Measurements from ENCODE around the gene ZNF587. TPM values are rescaled to one million over a fixed set of nuclear protein-coding genes. Genes with fewer than 3 reads are reported as not detected.
"Not testable (repeated sequence)": the region's sequence is repeated elsewhere in the genome, so short reads cannot be mapped to it uniquely, and the experiment has no call there.

ZNF587 gene
- total RNA-seq, 1 donor from 2014 or later, result 34.5 TPM

DNA sequence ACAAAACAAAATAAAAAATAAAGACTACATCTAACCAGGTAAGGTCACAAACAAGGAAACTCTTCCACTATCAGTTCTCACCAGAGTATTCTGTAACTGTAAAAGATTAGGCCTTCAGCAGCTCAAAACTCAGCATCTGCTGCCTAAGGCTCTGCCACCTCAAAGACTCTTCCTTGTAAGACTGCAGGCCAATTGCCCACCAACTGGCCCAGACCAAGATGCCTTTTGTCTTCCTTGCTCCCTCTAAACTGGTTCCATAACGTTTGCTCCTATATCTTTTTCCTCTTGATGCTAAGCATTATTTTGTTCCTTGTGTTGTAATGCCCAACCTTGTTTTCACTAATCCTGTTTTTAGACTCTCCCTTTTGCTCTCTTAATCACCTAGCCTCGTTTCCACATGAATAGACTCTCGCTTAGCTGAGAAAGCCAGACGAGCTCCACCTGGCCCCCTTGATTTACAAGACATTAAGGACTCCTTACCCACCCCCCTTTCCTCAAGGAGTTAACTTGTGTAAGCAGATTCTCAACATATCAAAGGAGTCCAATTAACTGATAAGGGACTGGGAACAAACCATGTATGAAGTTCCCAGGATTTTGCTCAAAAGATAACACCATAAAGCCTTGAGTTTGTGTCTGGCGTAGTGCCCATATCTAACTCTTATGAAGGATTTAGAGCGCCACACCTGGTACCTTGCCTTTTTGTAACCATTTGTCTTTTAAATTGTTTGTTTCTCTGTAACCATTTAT is 37.7 kb downstream of the ZNF587 start:
- no peak for DNase-seq

DNA sequence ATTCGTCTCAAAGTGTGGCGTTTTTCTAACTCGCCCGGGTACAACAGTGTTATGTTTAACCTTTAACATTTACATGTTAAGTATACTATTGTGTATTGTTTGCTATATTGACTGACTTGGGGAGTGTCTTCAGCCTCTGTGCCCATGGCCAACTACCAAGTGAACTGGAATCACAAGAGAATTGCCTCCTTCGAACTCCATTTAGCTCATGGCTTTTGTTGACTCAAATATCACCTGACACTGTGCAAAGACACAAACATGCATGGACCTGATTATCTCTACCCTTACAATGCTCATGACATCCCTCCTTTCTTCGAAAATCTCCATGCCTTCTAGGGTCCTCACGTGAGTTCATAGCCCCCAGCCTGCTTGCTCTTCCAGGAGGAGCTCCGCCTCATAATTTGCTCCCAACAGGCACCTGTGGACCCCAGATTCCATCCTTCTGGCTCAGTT is 38.5 kb downstream of the ZNF587 start:
- no peak for DNase-seq

DNA sequence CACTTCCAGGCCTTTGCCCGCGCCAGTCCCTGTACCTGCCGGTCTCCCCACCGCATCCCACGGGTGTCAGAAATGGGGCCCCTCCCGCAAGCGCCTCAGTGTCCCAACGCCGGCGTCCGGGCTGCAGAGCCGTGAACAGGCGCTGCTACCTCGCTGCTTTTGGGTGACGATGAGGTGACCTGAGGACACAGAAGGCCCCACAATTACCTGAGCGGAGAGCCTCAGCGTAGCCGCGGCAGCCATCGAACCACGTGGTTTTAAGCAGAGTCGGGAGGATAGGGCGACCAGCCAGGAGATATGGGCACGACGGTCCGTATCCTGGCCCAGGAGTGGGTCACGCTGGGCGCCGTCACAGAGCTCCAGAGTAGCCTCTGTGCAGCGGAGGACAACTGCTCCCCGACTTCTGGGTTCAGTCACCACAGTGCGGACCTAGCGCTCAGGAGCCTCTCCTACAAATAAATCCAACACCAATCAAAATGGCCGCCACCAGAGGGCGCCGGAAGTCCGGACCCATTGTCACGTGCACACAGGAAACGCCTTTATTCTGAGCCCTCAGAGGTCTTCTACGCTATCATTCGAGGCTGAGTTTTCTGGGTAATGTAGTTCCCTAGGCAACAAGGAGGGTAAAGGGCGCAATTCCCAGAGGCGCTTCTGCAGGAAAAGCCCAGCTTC is 39.0 kb downstream of the ZNF587 start, which contains the start of gene ZNF814:
Gene ZNF814 (minus strand): TSS at position 478 of the 672 bp plus-strand sequence. CDS start 235 bp downstream, at position 243.
- peak; percentile 83 for DNase-seq

DNA sequence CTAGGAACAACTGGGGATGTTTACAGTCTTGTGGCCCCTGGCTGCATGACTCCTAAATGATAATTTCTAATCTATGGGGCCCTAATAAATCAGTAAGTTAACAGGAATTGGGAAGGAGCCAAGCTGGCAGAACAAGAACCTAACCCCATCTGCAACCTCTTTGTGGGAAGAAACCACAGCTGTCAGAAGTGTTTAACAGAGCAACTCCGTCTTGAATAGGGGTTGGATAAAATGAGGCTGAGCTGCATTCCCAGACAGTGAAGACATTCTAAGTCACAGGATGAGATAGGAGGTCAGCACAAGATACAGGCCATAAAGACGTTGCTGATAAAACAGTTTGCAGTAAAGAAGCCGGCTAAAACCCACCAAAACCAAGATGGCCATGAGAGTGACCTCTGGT is 41.0 kb downstream of the ZNF587 start:
- not testable (repeated sequence) for DNase-seq

DNA sequence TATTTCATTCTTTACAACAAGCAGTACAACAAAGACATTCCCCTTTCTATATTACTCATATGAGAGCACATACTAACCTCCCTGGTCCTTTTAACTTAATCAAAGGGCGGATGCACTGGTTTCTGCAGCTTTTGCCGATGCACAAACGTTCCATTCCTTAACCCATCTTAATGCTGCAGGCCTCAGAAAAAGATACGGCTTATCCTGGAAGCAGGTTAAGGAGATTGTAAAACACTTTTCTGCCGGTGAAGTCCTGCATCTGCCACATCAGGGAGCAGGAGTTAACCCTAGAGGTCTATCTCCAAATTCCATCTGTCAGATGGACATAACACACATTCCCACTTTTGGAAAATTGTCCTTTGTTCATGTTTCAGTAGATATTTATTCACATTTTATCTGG is 50.7 kb downstream of the ZNF587 start:
- DNase-seq, result no peak

DNA sequence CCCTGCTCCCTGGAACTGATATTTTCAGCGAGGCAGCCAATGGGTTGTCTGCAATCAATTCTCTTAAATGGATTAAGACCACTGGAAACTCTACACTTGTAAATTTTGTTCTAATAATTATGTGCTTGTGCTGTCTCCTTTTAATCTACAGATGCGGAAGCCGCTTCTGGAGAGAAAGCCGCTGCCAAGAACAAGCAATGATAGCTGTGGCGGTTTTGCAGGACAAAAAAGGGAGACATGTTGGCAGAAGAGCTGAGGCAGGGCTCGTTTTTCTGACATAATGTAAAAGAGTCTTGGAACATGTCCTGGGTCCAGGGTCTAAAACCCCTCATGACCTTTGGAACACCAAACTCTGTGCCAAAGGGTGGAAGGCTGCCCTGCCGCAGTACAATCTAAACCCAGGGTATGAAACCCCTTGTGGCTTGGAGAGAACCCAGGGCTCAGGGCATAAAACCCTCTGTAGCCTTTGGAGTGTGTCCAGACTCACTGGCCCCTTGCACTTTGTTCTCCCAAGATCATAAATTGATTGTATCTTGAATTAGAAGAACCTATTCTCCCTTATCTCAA is 54.0 kb downstream of the ZNF587 start:
- no peak for DNase-seq

DNA sequence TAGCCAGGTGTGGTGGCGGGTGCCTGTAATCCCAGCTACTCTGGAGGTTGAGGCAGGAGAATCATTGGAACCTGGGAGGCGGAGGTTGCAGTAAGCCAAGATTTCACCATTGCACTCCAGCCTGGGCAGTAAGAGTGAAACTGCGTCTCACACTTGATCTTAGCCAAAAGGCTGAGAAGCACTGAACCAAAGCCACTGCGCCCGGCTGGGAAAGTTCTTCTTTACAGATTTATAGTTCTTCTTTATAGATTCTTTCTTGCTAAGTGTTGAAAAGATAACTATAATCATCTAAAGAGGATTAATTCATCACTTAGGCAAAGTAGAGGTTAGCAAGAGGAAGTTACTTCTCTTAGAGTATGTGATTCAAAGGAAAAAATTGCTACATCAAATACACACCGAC is 55.6 kb downstream of the ZNF587 start:
- DNase-seq, result no peak

DNA sequence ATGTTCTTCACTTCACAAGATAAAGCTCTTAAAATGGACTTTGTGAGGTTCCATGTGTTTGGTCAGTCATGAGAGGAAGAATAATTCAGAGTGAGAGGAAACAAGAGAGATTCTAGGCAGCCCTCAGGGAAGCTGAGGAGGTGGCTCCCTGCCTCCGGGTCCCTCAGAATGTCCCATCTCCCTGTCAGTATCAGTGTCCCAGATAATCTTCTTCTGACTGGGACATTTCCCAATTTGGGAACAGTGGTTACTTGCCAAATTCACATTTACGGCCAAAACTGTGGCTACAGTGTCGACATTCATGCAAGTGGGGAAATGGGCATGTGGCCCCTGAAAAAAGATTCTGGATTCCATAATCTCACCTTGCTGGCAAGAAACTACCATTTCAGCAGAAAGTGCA is 57.7 kb downstream of the ZNF587 start:
- no peak for DNase-seq

DNA sequence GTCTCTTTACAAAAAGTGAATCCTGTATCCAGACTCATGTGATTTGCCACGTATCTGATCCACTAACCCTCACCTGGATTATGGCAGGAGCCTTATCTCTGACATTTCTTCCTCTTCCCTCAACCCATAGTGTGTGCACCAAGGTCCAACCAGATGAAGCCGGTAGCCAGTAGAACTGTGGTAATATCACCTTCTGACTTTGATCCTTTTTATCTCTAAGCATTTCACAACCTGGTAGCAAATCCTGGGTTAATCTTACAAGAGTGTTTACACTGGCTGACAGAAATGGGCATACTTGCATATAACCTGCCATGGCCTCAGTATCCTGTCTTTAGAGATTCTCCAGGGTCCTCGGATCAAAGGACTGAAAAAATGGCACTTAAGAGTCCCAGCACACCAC is 64.9 kb downstream of the ZNF587 start:
- DNase-seq, result no peak

Other genes starting within 250 kb of the ZNF587 start
- gene ZNF530, start 250.0 kb upstream of the ZNF587 start, total RNA-seq, result 3.6 TPM
- gene ZNF134, start 235.6 kb upstream of the ZNF587 start, total RNA-seq, result 41.0 TPM
- 34.9 TPM for gene ZNF211, start 216.7 kb upstream of the ZNF587 start, total RNA-seq
- gene ZSCAN4, start 180.9 kb upstream of the ZNF587 start, total RNA-seq, result not detected
- gene ZNF551, start 167.9 kb upstream of the ZNF587 start, total RNA-seq, result 30.1 TPM
- 42.7 TPM for gene ZNF154, start 140.7 kb upstream of the ZNF587 start, total RNA-seq
- 36.2 TPM for gene ZNF671, start 122.2 kb upstream of the ZNF587 start, total RNA-seq
- gene ZNF776, start 103.0 kb upstream of the ZNF587 start, total RNA-seq, result 51.6 TPM
- 69.7 TPM for gene ZNF586, start 80.2 kb upstream of the ZNF587 start, total RNA-seq
- 9.7 TPM for gene ZNF552, start 34.9 kb upstream of the ZNF587 start, total RNA-seq
- gene ZNF587B, start 19.6 kb upstream of the ZNF587 start, total RNA-seq, result 20.9 TPM
- 32.8 TPM for gene ZNF814, start 39.2 kb downstream of the ZNF587 start, total RNA-seq
- 39.3 TPM for gene ZNF417, start 66.7 kb downstream of the ZNF587 start, total RNA-seq
- 64.3 TPM for gene ZNF418, start 85.5 kb downstream of the ZNF587 start, total RNA-seq
- gene ZNF256, start 97.8 kb downstream of the ZNF587 start, total RNA-seq, result 15.6 TPM
- gene C19orf18, start 124.7 kb downstream of the ZNF587 start, total RNA-seq, result not detected
- gene ZNF606, start 153.0 kb downstream of the ZNF587 start, total RNA-seq, result 57.1 TPM
- gene ZSCAN1, start 184.2 kb downstream of the ZNF587 start, total RNA-seq, result 0.62 TPM
- gene ZNF135, start 209.4 kb downstream of the ZNF587 start, total RNA-seq, result 13.4 TPM
- 87.0 TPM for gene ZSCAN18, start 248.4 kb downstream of the ZNF587 start, total RNA-seq

Measured in occipital lobe (tissue), 2 donors.